PFSK-1 (cell line): ENCODE data around the gene SRP19.

Experiments used
- FOXP2 ChIP-seq: optimal IDR thresholded peaks from 2 replicates; pipeline ENCODE3; 2011; ENCODE audit warnings: borderline replicate concordance, control low read depth, inconsistent platforms; ENCODE audit not compliant: insufficient read depth; ENCODE audit errors: extremely low read length, extremely low read depth
- POLR2AphosphoS5 ChIP-seq: IDR thresholded peaks from 2 replicates; pipeline ENCODE4 v1.6.1; 2012; ENCODE audit warnings: low read depth, mild to moderate bottlenecking, control low read depth, low read length, moderate library complexity
- REST ChIP-seq, 2 experiments: IDR thresholded peaks; 2 replicates each; pipeline versions ENCODE4 v1.6.1 to v1.8.0; 2011 to 2012; ENCODE audit warnings: low read depth in 2 of 2, low read length in 2 of 2, control low read depth in 1 of 2, inconsistent platforms in 1 of 2, mild to moderate bottlenecking in 1 of 2, moderate library complexity in 1 of 2; ENCODE audit not compliant: insufficient read depth in 1 of 2
- SIN3A ChIP-seq: IDR thresholded peaks from 2 replicates; pipeline ENCODE4 v1.6.1; 2012; ENCODE audit warnings: mild to moderate bottlenecking, low read length, moderate library complexity, borderline replicate concordance; ENCODE audit not compliant: insufficient read depth
- TAF1 ChIP-seq: IDR thresholded peaks from 2 replicates; pipeline ENCODE4 v1.6.1; 2012; ENCODE audit warnings: low read length, control low read depth, borderline replicate concordance; ENCODE audit not compliant: insufficient read depth

The SRP19 gene

GRCh38 chr5:112867411-112867810 lies 6.3 kb downstream of the SRP19 start:
- TF ChIP-seq TAF1 (no peak), FOXP2 (no peak), SIN3A (no peak), REST (IDR thresholded peaks at IDR 0.05; ENCODE audit: insufficient read depth in 1 of 2, low read depth in 2 of 2, low read length in 2 of 2) (no peak), POLR2AphosphoS5 (no peak)

GRCh38 chr5:112869948-112870347 lies 8.9 kb downstream of the SRP19 start:
- no peak for TF ChIP-seq POLR2AphosphoS5
- no peak for TF ChIP-seq FOXP2
- TF ChIP-seq REST (IDR thresholded peaks at IDR 0.05; ENCODE audit: insufficient read depth in 1 of 2, low read depth in 2 of 2, low read length in 2 of 2) = no peak
- no peak for TF ChIP-seq SIN3A
- TF ChIP-seq TAF1 = no peak

GRCh38 chr5:112870966-112871365 lies 9.9 kb downstream of the SRP19 start:
- TF ChIP-seq REST (IDR thresholded peaks at IDR 0.05; ENCODE audit: insufficient read depth in 1 of 2, low read depth in 2 of 2, low read length in 2 of 2) = no peak
- no peak for TF ChIP-seq FOXP2
- no peak for TF ChIP-seq TAF1
- no peak for TF ChIP-seq SIN3A
- TF ChIP-seq POLR2AphosphoS5 = no peak

- no peak for TF ChIP-seq TAF1
- TF ChIP-seq FOXP2 = no peak
- no peak for TF ChIP-seq SIN3A
- TF ChIP-seq REST (IDR thresholded peaks at IDR 0.05; ENCODE audit: insufficient read depth in 1 of 2, low read depth in 2 of 2, low read length in 2 of 2) = no peak
- TF ChIP-seq POLR2AphosphoS5 = no peak
Observed at GRCh38 chr5:112876362-112876761, 15.3 kb downstream of the SRP19 start.

GRCh38 chr5:112878101-112878500 lies 17.0 kb downstream of the SRP19 start:
- TF ChIP-seq POLR2AphosphoS5 = no peak
- TF ChIP-seq FOXP2 = no peak
- no peak for TF ChIP-seq REST (IDR thresholded peaks at IDR 0.05; ENCODE audit: insufficient read depth in 1 of 2, low read depth in 2 of 2, low read length in 2 of 2)
- TF ChIP-seq TAF1 = no peak
- TF ChIP-seq SIN3A = no peak
